ENCODE measurements around the gene RARS1.

DNA sequence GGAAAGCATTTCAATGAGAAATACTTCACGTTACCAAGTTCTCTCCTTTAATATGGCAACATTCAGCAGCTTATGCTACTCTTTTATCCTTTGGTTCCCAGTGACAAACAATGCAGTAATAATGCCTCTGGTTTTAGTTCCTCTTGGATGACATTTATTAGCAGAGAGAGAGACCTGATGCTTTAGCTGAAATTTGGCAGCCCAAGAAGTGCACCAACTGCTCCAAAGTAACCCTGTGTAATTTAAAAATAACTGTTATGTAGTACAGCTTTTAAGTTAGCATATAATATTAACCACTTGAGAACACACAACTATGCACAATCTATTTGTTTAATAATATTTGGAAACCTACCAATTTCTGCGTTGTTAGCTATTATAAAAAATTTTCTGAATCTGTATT lies 71.1 kb downstream of the RARS1 start:
- no peak for TF ChIP-seq CTCF (IDR thresholded peaks at IDR 0.05)
- TF ChIP-seq POLR2A (IDR thresholded peaks at IDR 0.05): no peak
- TF ChIP-seq POLR2AphosphoS5 (IDR thresholded peaks at IDR 0.05): no peak
